Measurements from ENCODE around the gene BDKRB1.

DNA sequence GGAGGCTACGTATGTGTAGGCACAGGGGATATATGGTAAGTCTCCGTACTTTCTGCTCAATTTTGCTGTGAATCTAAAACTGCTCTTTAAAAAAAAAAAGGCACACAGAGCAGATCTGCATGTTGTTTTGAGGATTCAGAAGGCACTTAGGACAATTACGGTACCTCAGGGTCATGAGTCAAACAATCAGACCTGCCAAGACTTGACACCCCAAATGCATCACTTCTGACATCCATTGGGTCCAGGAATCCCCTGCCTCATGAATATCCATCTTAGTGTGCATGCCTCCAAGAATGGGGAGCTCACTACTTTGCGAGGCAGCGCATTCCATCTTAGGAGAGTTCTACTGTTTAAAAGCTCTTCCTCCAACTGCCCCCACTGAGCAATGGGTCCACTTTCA lies 48.3 kb upstream of the BDKRB1 start:
- TF ChIP-seq POLR2AphosphoS5 (IDR thresholded peaks at IDR 0.05) (no peak), POLR2A (IDR thresholded peaks at IDR 0.05) (no peak)
- TF ChIP-seq, protein P1, sequence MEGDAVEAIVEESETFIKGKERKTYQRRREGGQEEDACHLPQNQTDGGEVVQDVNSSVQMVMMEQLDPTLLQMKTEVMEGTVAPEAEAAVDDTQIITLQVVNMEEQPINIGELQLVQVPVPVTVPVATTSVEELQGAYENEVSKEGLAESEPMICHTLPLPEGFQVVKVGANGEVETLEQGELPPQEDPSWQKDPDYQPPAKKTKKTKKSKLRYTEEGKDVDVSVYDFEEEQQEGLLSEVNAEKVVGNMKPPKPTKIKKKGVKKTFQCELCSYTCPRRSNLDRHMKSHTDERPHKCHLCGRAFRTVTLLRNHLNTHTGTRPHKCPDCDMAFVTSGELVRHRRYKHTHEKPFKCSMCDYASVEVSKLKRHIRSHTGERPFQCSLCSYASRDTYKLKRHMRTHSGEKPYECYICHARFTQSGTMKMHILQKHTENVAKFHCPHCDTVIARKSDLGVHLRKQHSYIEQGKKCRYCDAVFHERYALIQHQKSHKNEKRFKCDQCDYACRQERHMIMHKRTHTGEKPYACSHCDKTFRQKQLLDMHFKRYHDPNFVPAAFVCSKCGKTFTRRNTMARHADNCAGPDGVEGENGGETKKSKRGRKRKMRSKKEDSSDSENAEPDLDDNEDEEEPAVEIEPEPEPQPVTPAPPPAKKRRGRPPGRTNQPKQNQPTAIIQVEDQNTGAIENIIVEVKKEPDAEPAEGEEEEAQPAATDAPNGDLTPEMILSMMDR (IDR thresholded peaks at IDR 0.05) = no peak

Measured in prostate gland (tissue), 2 donors.